HG03521 (cell line): Measurements from ENCODE around the gene RTN3.
"Not testable (repeated sequence)": the region's sequence is repeated elsewhere in the genome, so short reads cannot be mapped to it uniquely, and the experiment has no call there.

Experiments used
- ATAC-seq: cut with Tn5 transposase; IDR thresholded peaks from one replicate; pipeline ENCODE4 v1.9.1; 2021; ENCODE audit warnings: mild to moderate bottlenecking, moderate library complexity; ENCODE audit not compliant: unreplicated experiment

Gene RTN3, protein sequence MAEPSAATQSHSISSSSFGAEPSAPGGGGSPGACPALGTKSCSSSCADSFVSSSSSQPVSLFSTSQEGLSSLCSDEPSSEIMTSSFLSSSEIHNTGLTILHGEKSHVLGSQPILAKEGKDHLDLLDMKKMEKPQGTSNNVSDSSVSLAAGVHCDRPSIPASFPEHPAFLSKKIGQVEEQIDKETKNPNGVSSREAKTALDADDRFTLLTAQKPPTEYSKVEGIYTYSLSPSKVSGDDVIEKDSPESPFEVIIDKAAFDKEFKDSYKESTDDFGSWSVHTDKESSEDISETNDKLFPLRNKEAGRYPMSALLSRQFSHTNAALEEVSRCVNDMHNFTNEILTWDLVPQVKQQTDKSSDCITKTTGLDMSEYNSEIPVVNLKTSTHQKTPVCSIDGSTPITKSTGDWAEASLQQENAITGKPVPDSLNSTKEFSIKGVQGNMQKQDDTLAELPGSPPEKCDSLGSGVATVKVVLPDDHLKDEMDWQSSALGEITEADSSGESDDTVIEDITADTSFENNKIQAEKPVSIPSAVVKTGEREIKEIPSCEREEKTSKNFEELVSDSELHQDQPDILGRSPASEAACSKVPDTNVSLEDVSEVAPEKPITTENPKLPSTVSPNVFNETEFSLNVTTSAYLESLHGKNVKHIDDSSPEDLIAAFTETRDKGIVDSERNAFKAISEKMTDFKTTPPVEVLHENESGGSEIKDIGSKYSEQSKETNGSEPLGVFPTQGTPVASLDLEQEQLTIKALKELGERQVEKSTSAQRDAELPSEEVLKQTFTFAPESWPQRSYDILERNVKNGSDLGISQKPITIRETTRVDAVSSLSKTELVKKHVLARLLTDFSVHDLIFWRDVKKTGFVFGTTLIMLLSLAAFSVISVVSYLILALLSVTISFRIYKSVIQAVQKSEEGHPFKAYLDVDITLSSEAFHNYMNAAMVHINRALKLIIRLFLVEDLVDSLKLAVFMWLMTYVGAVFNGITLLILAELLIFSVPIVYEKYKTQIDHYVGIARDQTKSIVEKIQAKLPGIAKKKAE

DNA sequence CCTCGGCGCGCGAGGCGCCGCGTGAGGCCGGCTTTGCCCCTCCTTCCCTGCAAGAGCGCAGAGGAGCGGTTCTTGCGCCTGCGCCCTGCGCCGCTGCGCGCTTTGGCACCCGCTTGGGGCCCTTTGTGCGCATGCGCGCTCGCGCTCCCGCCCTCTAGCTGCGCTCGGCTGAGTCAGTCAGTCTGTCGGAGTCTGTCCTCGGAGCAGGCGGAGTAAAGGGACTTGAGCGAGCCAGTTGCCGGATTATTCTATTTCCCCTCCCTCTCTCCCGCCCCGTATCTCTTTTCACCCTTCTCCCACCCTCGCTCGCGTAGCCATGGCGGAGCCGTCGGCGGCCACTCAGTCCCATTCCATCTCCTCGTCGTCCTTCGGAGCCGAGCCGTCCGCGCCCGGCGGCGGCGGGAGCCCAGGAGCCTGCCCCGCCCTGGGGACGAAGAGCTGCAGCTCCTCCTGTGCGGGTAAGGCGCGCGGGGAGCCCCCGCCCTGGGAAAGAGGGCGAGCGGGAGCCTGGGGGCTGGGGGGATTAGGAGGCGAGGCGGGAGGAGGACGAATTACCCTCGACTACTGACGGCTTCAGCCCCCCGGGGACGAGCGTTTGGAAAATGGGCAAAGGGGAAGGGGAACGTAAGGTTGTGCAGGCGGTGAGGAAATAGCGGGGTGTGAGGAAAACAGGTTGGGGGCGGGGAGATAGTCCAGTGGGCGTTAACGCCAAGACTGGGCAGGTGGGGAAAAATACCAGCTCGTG lies at the start of gene RTN3:
Gene RTN3, plus strand, starts transcription at position 180 of the 745 bp plus-strand sequence. Its CDS starts 137 bp downstream, at position 317.
- ATAC-seq, result peak; percentile 83

DNA sequence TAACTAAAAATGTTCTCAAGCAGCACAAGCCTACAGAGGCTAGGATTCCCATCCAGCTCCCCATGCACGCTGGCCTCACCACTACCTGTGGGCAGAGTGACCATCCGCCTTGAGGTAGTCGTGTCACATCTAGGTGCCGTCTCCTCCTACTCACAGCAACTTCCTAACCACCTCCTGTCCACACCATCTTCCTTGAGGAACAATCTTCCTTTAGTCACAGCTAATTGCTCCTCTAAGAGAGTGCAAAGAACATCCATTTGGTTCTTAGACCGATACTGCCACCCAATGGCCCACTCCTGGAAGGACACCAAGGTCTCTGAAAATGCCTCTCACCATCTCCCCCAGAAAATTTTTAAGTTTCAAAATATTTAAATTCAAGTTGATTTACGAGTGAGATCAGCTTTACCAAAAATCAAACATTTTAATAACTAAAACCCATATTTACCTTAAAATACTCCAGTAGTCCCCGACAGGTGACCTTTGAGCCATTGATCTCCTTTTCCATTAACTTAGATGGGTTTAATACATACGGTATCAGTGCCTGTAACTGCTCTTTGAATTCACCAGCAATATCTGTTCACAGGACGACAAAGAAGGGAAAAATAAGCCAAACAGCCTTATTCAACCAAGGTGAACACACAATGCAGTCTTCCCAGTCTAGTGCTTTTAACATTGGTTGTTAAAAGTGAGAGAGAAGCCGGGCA lies 45.4 kb upstream of the RTN3 start:
- no peak for ATAC-seq

DNA sequence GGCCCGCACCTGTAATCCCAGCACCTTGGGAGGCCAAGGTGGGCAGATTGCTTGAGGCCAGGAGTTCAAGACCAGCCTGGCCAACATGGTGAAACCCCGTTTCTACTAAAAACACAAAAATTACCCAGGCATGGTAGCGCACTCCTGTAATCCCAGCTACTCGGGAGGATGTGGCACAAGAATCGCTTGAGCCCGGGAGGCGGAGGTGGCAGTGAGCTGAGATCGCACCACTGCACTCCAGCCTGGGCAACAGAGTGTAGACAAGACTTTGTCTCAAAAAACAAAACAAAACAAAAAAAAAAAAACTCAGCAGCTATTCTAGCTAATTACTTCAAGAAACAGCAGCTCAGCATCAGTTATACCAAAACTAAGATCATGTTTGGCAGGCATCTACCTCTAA lies 42.9 kb upstream of the RTN3 start:
- ATAC-seq, result not testable (repeated sequence)

DNA sequence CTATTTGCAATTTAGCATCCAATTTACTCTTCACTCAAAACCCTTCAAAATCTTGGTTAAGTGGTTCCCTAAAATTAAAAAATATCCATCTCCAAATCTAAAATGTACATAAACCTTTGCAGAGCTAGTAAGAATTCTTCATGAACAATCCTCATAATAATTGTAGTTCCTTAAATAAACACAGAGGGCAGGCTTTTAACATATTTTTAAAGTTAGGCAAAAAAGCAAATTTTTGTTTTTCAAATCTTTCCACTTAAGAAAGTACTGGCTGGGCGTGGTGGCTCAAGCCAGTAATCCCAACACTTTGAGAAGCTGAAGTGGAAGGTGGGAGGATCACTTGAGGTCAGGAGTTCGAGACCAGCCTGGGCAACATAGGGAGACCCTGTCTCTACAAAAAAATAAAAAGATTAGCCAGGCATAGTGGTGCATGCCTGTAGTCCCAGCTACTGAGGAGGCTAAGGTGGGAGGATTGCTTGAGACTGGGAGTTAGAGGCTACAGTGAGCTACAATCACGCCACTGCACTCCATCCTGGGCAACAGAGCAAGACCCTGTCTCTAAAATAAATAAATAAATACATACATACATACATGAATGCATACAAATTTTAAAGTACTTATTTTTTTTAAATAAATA lies 42.0 kb upstream of the RTN3 start:
- ATAC-seq, result no peak

DNA sequence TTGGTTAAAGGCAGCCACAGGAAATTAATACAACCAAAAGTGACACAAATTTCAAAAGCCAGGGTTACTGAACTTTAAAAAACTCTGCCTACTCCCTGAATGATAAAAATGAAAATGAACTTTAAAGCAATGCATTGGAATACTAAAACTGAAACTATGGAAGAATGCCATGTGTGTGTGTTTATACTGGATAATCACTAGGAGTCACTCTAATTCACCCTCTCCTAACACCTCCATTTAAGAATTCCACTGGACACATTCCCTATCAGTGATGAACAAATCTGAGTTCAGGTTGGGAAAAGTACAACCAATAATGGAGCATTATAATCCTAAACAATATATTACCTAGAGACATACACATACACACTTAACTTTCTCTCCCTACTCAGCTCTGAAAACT lies 39.6 kb upstream of the RTN3 start:
- ATAC-seq, result no peak

DNA sequence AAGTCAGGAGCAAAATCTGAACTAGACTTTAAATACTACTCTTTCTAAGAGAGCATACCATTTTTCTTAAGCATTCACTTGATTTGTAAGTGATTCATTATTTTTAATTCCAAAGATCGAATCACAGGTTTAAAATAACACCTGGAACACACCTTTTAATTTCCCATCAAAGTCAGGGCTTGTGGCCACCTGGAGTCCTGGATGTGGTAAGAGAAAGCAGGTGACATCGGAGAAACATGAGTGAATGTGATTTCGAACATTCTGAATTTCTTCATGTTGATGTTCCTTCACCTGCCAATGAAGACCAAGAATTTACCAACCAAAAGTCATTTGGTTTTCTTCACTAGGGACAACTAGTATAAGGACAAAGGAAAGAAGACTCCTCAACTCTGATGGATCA lies 38.1 kb upstream of the RTN3 start:
- ATAC-seq, result no peak

DNA sequence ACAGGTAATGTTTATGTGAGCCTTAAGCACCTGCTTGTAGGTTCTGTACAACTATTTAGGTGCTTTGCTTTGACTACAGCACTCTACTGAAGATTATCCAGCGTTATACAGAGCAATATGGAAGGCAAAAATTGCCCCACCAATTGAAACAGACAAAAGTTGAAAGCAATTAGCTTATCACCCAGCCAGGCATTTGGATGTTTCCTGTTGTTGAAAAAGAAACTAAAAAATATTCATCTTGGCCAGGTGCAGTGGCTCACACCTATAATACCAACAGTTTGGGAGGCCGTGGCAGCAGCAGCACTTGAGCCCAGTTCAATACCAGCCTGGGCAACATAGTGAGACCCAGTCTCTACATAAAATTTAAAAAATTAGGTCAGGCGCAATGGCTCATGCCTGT lies 28.6 kb upstream of the RTN3 start:
- ATAC-seq, result no peak

DNA sequence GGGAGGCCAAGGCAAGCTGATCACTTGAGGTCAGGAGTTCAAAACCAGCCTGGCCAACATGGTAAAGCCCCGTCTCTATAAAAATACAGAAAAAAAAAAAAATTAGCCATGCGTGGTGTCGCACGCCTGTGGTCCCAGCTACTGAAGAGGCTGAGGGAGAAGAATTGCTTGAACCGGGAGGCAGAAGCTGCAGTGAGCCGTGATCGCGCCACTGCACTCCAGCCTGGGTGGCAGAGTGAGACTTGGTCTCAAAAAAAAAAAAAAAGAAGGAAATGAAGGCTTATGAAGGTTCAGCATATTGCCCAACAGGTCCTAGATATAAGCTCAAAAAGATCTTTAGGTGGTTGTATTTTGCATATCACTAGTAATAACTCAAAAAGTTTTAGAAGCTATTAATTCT lies 20.3 kb upstream of the RTN3 start:
- ATAC-seq, result no peak

DNA sequence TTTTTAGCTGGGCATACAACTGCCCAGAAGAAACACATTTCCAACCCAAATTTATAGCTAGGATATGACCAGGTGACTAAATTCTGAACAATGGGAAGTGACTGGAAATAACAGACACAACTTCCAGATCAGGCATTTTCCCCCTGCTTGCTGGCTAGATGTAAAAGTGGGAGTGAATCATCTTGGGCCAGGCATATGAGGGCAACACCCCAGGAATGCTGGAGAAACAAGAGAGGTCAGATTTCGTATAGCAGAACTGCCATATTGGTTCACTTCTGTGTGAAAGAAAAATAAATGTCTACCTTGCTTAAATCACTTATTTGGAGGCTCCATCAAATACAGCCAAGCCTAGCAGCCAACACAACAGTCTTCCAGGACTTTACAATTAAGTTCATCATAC lies 17.5 kb upstream of the RTN3 start:
- ATAC-seq, result no peak

DNA sequence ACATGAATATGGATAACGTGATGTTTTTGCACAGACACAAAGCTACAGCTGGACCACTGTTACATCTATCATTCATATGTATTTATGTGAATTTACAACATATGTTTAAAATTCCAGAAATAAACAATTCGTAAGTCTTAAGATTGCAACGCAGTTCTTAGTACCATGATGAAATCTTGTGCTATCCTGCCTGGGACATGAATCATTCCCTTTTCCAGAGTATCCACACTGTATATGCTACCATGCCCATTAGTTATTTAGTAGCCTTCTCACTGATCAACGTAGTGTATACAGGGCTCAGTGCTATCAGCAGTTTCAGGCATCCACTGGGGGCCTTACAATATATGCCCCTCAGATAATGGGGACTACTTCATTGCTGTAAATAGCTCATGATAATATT lies 14.4 kb upstream of the RTN3 start:
- no peak for ATAC-seq

DNA sequence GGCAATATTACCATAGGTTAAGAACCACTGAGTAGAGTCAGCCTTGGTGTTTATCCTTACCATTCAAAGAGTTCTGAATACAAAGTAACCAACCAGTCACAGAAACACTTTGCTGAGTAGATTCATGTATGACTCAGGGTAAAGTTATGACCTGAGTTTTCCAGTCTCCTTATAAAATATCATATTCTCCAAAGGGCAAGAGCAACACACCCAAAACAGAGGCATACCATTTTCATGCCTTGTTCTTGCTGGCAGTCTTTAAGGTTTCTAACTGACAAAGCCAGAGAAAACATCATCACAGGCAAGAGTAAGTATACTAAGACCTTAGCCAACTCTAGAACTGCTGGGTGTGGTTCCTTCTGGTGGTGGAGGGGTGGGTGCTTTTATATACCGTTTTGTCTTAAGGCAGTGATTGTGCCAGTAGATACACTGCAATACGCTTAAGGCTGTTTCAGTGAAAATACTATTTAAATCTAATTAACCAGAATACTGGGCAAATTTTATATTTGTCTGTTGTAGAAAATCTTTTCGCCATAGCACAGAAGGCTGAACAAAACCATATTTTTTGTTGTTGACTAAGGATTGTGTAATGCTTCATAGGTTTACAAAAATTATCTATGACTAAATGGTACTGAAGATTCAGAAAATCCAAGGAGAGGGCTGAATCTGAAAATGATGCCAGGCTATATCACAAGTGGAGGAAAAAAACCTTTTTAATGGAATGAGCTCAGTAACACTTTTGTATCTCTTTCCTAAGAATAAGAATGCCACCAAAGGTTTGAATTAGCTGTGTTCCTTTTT lies 13.1 kb upstream of the RTN3 start:
- no peak for ATAC-seq

DNA sequence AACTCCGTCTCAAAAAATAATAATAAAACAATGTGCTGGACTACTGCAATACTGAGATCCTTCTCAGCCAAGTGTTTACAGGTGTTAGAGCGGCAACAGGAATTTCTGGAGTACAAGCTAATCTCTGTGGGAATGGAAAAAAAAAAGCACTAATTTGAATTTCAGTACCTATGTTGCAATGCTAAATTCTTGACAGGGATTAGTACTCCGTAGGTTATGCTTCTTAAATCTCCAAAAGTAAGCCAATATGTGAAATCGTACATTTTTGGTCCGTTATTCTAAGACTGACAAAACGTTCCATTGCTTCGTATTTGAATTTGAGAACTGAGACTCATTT lies 11.2 kb upstream of the RTN3 start:
- no peak for ATAC-seq

DNA sequence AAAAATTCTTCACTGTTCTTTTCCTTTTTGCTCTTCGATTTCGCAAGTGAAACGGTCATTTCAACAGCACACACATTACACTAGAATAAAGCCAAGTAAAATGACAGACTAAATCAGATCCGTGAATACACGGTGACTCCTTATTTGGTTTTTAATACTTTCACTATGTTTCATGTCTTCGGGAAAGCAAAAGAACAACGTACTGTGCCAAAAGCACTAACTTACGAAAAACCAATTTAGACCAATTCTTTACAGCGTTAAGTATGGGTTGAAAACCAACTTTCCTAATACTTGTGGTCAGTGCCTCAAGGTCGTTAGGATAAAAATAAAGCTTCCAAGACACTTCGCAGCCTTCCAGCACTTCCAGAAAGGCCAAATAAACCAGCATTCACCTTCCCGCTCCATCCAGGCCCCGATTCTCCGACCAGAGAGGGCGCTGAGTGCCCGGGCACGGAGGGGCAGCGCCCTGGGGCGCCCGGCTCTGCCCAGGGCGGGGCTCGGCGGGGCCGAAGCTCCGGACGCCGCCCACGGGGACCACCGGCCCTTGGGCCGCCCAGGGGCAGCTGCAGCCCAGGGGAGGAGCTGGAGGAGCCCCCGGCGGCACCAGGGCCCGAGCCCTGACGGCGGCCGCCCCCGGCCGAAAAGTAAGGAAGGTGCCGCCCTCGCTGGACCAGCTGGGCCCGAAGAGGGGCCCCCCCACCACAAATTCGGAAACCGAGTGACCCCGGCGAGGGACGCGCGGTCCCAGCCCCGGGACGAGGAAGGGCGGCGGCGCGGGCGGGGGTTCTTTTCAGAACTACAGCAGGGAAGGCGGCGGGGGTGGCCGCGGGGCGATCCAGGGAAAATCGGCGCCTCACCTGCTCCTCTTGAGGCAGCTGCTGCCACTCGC lies 10.6 kb upstream of the RTN3 start:
- ATAC-seq, result peak; percentile 23

DNA sequence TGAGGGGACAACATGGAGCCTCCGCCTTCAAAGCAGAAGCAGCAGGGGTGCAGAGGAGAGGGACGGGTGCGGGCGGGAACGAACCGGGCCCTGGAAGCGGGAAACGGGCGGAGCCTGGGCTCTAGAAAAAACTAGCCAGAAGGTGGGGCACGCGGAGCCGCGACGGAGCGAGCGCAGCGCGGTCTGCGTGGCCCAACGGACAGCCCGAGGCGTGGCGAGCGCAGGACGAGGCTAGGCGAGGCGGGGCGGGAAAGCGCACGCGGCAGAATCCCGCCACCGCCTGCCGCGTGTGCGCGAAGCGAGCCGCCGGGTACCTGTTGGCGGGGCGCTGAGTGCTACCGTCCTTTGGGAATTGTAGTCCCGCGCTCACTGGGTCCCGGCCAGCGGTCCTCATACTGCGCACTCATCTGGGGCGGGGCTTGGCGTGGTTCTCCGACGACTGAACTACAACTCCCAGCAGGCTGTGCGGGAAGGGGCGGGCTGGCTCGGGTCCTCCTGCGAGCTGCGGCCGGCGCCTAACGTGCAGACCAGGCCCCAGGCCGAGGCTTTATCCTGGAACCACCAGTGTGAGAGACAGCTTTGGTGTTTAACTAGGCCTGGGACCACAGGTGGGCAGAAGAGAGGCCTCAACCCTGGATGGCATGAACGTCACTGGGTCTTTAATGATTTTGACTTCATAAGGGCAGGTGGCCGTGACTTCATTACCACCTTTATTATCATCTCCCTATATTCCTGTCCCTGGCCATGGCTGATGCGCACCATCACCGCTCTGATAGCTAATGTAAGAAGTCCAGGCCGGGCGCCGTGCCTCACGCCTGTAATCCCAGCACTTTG lies 9.8 kb upstream of the RTN3 start, which contains the start of gene ATL3:
Gene ATL3, minus strand, starts transcription at position 55 of the 834 bp plus-strand sequence. Its CDS starts 41 bp downstream, at position 14.
- ATAC-seq, result peak; percentile 84

DNA sequence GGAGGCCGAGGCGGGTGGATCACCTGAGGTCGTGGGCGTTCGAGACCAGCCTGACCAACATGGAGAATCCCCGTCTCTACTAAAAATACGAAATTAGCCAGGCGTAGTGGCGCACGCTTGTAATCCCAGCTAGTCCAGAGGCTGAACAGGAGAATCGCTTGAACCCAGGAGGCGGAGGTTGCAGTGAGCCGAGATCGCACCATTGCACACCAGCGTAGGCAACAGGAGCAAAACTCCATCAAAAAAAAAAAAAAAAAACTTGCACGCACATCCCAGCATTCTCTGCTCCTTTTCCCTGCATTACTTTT lies 9.2 kb upstream of the RTN3 start:
- no peak for ATAC-seq

DNA sequence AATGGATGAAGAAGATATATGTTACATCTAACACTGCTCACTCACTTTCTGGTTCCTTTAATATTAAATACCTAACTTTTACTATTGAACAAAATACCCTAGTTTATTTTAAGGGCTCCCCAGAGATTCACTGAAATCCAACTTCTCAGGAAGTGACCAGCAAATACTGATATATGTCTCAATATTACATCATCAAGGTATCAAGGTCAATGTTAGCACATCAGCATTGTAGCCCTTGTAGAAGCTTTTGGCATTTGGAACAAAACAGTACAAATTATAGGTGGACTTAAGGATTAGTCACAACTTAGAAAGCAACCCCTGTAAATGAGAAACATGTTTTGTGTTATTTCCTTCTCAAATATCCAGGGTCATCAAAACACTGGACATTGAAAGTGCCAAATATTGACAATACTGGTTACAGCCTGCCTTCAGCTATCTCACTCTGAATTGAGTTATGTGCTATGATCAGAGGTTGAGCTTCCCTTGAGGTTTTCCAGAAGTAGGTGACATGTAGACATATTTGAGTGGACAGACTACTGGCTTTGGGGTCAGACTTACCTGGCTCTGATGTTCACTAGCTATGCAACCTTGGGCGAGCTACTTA lies 8.3 kb upstream of the RTN3 start:
- no peak for ATAC-seq

DNA sequence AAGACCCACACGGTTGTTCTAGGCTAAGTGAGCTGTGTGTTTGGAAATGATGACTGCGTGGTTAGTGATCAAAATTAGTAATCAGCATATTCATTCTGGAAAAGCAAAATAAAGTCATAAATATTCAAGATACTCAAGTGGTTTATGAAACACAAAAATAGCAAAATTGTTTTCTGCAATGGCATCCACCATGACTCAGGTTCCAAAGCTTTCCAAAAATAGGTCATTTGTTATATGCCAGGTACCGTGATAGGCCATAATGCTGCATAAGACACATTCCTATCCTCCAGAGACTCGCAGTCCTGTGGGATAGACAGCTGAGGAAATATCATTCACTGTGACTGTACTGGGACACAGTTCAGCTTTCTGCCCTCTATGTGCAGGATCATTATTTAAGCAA lies 7.7 kb upstream of the RTN3 start:
- no peak for ATAC-seq
